T-helper 9 cell (primary cell): ENCODE results near the gene GPR142.

ENCODE experiments used
- DNase-seq: peaks from one replicate; pipeline ENCODE4 v3.0.0-alpha.2; 2020

The GPR142 gene

DNA sequence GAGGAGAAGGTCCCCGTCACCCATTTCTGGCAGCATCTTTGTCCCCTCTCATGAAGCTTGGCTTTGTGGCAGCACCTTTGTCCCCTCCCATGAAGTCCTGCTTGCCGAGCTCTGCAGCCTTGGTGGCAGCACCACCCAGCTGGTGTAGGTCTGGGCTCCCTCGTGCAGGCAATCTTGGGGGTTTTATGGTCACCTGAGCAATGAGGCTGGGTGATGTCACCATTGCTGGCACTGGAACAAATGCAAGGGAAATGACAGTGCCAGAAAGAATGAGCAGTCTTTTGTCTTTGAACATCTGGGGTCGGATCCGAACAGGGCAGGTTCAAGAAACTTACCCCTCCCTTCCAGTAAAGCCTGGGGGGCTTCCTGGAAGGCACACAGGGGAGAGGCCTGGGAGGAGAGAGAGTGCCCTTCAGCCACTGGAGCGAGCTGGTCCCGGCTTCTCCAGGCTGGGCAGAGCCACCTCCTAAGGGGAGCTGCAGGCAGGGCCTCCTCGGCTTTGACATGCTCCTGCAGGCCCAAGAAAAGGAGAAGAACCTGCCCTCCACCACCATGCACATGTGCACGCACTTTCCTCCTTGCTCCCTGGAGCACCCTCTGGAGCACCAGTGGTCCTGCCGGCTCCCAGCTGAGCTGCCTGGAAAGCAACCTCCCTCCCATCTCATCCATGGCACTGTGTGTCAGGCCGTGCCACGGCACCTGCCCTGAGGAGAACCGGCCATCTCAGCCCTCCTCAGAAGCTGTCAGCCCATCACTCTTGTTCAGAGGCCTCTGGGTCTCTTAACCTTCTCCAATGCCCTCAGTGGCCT lies 21.7 kb upstream of the GPR142 start:
- DNase-seq = no peak

DNA sequence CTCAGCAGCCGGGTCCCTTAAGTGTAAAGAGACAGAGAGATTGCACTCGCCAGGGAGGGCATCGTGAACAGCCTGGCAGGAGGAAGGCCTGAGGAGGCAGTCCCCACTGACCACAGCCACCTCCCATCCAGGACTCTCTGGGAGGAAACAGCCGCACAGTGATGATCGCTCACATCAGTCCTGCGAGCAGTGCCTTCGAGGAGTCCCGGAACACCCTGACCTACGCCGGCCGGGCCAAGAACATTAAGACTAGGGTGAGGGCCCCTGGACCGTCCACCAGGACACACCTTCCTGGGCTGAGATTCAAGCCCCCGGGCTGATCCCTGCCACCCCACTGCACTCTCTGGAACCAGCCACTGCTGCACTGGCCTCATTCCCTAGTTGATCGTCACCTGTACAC lies 19.7 kb upstream of the GPR142 start:
- no peak for DNase-seq

DNA sequence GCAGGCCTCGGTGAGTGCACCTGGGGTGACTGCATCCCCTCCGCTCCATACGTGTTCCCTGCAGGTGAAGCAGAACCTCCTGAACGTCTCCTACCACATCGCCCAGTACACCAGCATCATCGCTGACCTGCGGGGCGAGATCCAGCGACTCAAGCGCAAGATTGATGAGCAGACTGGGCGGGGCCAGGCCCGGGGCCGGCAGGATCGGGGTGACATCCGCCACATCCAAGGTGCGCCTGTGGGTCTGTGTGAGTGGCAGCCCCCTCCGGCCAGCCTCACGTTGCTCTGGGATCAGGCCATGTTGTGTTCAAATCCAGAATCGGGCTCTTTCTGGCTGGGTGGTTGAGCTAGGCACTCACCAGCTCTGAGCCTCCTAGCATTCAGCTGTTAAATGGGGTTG lies 18.2 kb upstream of the GPR142 start:
- no peak for DNase-seq

DNA sequence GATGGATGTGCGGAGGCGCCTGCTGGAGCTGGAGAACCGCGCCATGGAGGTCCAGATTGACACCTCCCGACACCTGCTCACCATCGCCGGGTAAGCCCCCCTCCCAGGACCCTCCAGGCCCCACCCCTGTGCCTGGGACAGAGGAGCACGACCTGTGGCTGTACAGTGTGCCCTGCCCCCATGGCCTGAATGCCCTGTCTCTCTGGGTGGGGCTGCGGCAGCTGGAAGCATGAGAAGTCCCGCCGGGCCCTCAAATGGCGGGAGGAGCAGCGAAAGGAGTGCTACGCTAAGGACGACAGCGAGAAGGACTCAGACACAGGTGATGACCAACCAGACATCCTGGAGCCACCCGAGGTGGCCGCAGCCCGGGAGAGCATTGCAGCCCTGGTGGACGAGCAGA lies 16.8 kb upstream of the GPR142 start:
- DNase-seq = no peak

DNA sequence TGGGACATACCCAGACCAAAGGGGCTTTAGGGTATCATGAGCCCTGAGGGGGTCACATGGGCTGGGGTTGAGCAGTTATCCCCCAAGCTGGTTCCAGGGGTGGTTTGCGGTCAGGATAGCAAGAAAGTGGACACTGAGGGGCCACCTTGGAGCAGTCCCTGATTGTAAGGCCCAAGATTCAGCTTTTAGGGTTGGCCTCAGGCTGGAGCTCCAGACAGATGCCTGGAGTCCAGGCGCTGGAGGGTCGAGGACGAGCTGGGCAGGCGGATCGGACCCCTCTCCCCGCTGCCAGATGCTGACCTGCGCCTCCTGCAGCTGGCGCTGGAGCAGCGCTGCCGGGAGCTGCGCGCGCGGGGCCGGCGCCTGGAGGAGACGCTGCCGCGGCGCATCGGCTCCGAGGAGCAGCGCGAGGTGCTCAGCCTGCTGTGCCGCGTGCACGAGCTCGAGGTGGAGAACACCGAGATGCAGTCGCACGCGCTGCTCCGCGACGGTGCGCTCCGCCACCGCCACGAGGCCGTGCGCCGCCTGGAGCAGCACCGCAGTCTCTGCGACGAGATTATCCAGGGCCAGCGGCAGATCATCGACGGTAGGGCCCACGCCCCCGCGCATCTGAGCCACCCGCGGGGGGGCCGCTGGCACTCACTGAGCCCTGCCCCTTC lies 15.6 kb upstream of the GPR142 start:
- DNase-seq = no peak

DNA sequence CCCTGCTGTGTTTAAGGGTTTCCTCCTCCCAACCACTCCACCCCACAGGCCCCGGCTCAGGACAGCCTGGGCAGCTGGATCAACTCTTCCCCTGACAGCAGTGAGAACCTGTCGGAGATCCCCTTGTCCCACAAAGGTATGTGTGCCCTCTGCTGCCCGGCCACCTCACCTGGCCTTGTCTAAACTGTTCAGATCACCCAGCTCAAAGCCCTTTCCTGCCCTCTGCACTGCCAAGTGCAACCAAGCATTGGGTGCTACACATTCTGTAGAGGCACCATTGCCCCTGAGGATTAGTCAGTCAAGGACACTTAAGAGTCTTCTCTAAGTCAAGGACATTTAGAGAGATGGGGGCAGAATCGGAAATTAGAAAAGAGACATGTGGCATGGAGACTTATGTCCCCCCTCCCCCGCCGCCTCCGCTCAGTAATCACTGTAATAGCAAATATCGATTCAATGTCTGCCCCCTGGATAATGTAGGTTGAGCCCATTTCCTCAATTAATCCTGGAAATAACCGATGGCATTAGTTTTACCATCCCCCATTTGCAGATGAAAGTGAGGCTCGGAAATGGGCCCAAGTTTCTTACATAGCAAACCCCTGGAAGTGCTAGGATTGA lies 13.8 kb upstream of the GPR142 start:
- DNase-seq = no peak

DNA sequence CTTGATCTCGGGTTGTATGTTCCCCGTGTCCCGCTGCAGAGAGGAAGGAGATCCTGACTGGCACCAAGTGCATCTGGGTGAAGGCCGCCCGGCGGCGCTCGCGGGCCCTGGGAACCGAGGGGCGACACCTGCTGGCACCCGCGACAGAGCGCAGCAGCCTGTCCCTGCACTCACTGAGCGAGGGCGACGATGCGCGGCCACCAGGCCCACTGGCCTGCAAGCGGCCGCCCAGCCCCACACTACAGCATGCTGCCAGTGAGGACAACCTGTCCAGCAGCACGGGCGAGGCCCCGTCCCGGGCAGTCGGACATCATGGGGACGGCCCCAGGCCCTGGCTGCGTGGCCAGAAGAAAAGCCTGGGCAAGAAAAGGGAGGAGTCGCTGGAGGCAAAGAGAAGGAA lies 13.2 kb upstream of the GPR142 start:
- DNase-seq = peak; percentile 37

DNA sequence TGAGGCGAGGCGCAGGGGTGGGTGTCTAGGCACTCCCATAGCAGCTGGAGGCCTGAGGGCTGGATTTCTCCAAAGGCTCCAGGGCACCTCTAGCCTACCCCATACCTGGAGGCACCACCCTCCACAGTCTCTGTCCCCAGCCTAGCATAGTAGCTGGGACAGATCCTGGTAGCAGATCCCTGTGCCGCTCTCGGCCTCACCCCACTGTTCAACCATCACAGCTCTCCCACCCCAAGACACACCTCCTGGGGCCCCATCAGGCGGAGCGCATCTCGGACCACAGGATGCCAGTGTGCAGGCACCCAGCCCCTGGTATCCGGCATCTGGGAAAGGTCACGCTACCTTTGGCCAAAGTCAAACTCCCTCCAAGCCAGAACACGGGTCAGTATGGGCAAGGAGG lies 12.7 kb upstream of the GPR142 start:
- no peak for DNase-seq

DNA sequence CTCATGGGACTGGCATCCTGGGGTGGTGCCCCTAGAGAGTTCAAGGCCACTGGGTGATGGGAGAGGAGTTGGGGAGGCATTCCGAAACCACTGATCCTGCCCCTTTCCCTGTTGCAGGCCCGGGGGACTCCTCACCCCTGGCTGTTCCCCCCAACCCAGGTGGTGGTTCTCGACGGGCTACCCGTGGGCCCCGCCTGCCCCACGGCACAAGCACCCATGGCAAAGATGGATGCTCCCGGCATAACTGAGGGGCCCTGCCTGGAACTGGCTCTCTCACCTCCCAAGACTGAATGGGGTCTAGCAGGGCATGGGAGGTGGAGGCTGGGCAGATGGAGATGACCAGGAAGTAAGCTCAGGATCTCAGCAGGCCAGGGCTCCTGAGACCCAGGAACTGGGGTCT lies 12.2 kb upstream of the GPR142 start:
- DNase-seq = no peak

DNA sequence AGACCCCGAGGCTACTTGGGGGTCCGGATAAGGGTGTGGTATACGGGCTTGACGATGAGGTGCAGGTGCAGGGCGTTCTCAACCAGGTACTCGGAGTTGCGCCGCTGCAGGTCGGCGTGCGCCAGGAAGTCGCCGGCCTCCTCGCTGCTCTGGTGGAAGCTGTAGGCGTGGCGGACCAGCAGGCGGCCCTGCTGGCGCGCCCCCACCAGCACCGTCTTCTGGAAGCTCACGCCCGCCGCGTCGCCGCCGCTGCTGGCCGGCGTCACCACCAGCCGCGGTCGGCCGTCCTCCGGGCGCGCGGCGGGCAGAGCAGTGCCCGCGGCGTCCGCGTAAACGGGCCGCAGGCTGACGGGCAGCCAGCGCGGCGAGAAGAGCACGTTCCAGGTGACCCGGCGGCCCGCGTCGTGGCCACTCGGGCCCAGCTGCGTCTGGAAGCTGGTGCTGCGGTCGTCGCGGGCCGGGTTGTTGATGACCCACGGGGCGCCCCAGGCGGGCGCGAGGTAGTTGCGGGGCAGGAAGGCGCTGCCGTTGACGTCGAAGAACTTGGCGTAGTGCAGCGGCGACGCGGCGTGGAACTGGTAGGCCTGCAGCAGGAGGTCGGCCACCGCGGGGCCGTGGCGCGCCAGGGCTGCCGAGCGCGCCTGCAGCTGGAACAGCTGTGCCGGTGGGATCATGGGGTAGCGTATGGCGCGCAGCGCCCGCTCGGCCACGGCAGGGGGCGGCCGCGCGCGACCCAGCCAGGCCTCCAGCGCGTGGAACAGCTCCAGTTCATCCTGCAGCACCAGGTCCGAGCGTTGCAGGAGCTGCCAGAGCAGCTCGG lies 10.4 kb upstream of the GPR142 start:
- DNase-seq = no peak

DNA sequence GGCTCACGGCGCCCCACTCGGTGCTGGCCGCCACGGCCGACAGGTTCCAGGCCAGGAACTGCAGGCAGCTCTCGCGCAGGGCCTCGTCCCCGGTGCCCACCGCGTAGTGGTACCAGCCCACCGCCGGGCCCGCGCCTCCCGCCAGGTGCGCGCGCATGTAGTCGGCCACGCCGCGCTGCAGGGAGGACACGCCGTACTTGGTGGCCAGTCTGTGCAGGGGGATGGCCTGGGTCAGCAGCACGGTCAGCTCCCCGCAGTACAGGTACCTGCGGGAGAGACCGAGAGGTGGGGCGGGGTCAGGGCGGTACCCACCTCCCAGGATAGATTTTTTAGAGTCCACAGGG lies 9.9 kb upstream of the GPR142 start:
- no peak for DNase-seq

DNA sequence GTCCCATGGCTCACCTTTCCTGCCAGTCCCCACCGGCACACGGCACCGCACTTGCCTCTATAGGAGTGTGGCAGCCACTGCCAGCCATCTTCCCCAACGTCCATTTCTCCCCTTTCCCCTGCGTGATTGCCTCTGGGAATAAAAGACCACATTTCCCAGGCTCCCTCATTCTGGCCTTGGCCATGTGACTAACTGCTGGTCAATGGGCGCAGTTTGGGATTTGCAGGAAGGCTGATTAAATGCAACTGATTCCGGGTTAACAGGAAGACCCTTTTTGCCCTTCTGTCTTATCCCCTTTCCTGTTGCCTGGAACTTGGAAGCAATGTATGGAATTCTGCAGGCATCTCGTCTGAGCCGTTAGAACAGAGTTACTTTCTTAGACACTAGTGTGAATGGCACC lies 8.6 kb upstream of the GPR142 start:
- no peak for DNase-seq

DNA sequence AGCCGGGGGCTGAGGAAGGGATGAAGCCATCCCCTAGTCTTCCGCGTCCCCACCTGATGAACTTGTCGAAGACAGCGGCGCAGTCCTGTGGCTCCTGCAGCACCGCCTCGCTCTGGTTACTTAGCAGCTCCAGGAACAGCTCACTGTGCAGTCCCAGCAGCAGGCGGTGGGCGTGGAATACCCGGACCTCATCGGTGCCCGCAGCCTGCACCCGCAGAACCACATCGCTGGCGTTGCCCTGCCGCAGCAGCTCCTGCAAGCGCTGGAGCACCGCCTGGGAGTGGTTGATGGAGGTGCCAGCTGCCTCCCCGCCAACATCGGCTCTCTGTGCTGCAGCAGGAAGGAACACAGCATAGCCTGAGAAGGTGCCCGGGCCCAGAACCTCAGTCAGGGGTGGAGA lies 7.4 kb upstream of the GPR142 start:
- no peak for DNase-seq

DNA sequence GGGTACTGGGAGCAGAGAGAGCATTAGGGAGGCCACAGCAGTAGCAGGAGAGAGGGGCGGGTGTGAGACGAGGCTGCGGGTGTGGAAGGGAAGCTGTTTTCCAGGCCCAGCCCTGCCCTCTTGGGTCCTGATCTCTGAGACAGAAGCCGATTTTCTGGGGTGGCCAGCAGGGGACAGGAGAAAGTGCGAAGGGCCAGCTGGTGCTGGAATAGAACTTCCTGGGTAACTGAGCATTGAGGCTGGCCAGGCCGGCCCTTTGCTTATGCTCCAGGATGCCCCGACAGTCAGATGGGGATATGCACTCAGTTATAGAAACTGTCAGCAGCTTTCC lies 6.4 kb upstream of the GPR142 start:
- no peak for DNase-seq

DNA sequence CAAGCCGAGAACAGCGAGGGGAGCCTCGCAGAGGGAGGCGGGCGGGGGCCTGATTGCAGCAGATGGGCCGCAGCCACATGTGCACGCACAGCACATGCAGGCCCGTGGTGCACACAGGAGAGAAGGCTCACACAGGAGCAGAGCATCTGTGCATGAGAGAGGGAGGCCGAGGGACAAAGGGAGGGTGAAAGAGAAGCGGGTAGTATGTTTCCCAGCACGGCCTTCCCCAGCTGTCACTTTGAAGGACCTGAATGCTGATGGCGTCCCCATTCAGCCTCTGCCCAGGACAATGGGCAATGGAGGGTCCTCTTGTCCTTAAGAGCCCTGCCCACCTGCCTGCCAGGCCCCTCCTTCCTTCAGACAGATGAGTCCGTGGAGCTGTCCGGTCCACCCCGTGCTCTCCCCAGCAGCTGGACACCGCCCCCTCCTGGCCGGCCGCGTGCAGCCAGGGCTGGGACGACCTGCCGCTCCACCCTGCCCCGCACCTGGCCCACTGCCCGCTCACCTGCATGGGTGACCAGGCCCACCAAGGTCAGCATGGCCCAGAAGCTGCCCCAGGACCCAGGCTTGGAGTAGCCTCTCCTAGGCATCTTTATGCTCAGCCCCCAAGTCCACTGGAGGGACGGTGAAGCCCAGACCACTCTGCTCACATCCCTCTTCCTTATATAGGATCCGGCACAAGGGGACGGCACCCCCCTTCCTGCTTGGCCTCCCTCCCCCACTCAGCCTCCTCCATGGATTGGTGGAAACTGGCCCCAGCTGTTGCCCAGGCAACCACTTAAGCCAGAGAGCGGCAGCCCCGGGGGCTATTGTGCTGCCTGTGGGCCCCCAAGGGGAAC lies 5.9 kb upstream of the GPR142 start, which contains the start of gene BTBD17:
Gene BTBD17 (minus strand): TSS at position 639 of the 839 bp plus-strand sequence. CDS start 49 bp downstream, at position 590.
- DNase-seq = peak; percentile 30

DNA sequence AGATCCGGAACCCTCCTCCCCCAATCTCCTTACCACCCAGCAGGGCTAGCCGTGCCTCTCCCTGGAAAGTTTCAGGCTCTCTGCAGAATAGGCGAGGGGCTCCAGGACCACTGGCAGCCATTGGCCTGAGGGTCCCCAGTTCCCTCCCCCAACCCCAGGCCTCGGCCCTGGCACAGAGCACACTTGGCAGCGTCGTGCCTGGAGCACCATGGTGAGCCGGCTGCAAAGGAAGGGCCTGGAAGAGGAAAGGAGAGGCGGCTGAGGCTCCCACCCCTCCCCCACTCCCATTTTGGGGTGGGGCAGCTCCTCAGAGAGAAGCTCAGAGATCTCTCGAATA lies 5.3 kb upstream of the GPR142 start:
- no peak for DNase-seq

DNA sequence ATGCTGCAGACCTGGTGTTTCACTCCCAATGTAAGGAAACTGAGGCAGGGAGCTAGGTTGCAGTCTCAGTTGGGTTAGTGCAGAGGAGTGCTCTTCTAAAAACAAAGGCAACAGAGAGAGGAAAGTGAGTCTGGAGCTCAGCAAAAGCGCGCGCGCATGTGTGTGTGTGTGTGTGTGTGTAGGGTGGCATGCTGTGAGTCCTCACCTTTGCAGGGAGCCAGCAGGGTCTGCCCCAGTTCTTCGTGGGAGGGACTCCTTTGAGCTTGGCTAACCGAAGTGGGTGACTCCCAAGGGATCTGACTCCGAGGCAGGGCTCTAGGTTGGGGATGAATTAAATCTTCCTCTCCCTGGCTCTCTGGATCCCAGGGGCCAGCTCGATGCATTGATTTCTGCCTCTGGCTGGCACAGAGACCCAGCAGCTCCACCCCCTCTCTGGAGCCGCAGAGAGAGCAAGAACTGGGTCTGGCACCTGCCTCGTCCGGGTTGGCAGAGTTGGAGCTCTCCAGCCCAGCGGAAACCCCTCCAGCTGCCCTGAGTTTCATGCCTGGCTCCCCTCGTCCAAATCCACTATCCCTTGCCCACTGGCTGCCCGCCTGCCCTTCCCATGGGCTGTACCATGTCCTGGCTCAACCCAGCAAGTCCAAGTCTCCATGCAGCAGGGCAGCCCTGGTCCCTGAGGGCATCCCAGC lies 4.4 kb upstream of the GPR142 start:
- DNase-seq = no peak

DNA sequence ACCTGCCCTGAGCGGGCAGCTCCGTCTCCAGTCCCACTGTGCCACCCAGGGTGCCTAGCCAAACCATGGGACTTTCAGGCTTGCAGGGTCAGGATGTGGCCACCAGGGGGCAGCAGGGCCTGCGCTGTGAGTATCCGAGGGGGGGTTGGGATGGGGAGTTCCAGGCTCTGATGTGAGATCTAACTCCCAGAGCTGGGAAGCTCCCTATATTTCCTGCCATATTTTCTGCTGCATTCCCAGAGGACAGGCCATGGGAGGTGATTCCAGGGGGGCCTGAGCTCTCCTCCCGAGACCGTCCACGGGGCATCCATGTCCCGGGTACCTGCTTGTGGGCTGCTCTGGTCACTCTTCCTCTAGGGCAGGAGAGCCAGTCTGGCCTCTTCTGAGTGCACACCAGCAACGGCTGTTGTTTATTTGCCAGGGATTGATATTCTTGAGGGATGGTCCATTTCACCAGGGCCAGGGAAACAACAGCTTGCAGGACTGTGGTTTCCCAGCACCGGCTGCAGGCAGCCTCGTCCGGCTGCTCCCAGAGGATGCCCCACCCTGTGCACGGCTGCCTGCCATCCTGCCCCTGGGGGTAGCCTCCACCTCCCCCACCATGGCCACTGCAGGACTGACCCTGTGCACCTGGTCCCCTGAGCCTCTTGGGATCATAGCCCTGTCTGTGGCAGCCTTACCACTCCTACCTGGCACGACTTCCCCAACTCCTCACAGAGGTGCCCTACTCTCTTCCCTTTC lies 1.2 kb downstream of the GPR142 start:
- DNase-seq = peak; percentile 73

DNA sequence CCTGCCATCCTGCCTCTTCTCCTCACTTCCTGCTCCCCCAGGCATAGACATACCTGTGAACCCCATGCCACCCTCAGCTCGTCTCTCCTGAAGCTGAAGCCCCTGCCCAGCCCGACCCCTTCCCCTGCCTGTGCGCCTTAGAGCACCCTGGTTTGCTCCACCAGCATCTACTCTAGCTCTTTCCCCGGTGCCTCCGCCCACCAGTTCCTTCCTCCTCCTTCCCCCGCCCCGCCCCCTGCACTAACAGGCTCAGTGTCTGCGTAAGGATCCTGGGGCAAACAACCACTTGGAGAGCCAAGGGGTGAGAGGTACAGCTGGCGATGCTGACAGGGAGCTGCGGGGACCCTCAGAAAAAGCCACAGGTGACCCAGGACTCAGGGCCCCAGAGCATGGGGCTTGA lies 1.9 kb downstream of the GPR142 start:
- peak; percentile 50 for DNase-seq

DNA sequence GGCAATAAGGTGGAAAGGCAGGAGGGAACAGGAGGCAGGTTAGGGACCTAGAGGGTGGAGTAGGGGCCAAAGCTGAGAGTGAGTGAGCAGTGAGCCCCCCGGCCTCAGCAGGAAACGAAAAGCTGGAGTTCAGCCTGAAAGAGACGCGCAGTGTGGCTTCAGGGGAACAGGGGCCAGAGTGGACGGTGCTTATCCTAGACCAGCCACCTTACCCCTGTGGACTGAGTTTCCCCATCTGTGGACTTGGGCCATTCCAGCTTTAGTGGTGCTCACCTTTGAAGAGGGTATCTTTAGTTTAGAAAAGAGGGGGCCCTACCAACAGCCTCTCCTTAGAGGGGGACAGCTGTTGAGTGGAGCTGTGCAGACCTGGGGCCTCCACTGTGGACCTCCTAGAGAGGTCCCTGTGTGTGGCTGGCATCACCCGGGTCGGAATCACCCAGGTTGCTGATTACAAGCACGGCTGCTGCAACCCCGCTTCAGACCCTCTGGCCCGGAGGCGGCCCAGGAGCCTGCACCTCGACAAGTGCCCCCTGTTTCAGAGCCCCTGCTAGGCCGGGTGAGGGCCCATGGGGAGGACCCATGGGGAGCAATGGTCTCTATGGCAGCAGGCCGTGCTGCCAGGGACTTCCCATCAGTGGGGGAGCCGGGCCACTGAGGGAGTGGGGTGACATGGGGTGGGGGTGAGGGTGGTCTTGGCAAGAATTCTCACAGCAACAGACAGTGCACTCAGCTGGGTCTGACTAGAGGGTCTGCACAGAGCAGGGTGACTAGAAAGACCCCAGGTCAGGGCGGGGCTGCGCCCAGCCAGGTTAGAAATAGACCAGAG lies 2.6 kb downstream of the GPR142 start:
- no peak for DNase-seq
